SK-N-SH (cell line): Measurements from ENCODE around the gene RAPGEF6. TPM values are rescaled to one million over a fixed set of nuclear protein-coding genes. Genes with fewer than 3 reads are reported as not detected.

Experiments
- CTCF ChIA-PET: fragments of 300-600, 350-600 bp; formaldehyde crosslinking; extraction: SDS; loops from one replicate; lab custom pipeline; 2021; lab: Yijun Ruan, JAX
- POLR2A ChIA-PET: fragments of 350-600 bp; sonication (Branson Sonifier 250); formaldehyde crosslinking; extraction: SDS; loops from one replicate; lab custom pipeline; 2020; ENCODE audit warnings: antibody characterized with exemption, inconsistent platforms; lab: Yijun Ruan, JAX
- DNase-seq: peaks from one replicate; pipeline ENCODE4 v3.0.0; 2012
- H2AFZ ChIP-seq: fragments of 200-600 bp; sonication (generic); 2 replicates; pipeline ENCODE4 v1.8.1; 2016; ENCODE audit warnings: antibody characterized with exemption, mild to moderate bottlenecking, low read depth
- H3F3A ChIP-seq: fragments of 200-600 bp; sonication (generic); replicated peaks from 2 replicates; pipeline ENCODE3; 2016; ENCODE audit warnings: antibody characterized with exemption, mild to moderate bottlenecking; ENCODE audit not compliant: insufficient read depth
- H3K27ac ChIP-seq, 2 experiments: fragments of 200-500 bp in 1 of 2; fragments of 200-600 bp in 1 of 2; sonication (Bioruptor generic) in 1 of 2; sonication (generic), shearing (Covaris generic) in 1 of 2; 2 replicates each; pipeline versions ENCODE4 v1.5.1 to v1.6.1; 2014 to 2016; ENCODE audit warnings: low read depth in 2 of 2, inconsistent platforms in 1 of 2, low read length in 1 of 2, mild to moderate bottlenecking in 1 of 2, mixed read lengths in 1 of 2
- H3K27me3 ChIP-seq: fragments of 200-600 bp; sonication (generic), shearing (Covaris generic); 2 replicates; pipeline ENCODE4 v1.6.1; 2016; ENCODE audit warnings: mixed run types; ENCODE audit not compliant: insufficient read depth
- H3K36me3 ChIP-seq, 2 experiments: fragments of 200-500 bp in 1 of 2; fragments of 200-600 bp in 1 of 2; sonication (Bioruptor generic) in 1 of 2; sonication (generic) in 1 of 2; replicated peaks in 1 of 2; 2 replicates each; pipeline versions ENCODE3 to v1.5.1; 2014 to 2016; ENCODE audit warnings: low read length in 1 of 2, mild to moderate bottlenecking in 1 of 2; ENCODE audit not compliant: insufficient read depth in 2 of 2, control insufficient read depth in 1 of 2
- H3K4me1 ChIP-seq, 2 experiments: fragments of 200-500 bp in 1 of 2; fragments of 200-600 bp in 1 of 2; sonication (Bioruptor generic) in 1 of 2; sonication (generic), shearing (Covaris generic) in 1 of 2; 2 replicates each; pipeline versions ENCODE4 v1.5.1 to v1.6.1; 2014 to 2016; ENCODE audit warnings: low read depth in 1 of 2, low read length in 1 of 2, mixed run types in 1 of 2; ENCODE audit not compliant: insufficient read depth in 2 of 2, control insufficient read depth in 1 of 2
- H3K4me2 ChIP-seq: fragments of 200-600 bp; sonication (generic), shearing (Covaris generic); 2 replicates; pipeline ENCODE4 v1.6.1; 2017; ENCODE audit warnings: mixed run types
- H3K4me3 ChIP-seq, 2 experiments: fragments of 200-500 bp in 1 of 2; fragments of 200-600 bp in 1 of 2; sonication (Bioruptor generic) in 1 of 2; sonication (generic), shearing (Covaris generic) in 1 of 2; 2 replicates each; pipeline versions ENCODE4 v1.5.1 to v1.8.1; 2014 to 2016; ENCODE audit warnings: low read depth in 2 of 2, inconsistent platforms in 1 of 2, low read length in 1 of 2, mild to moderate bottlenecking in 1 of 2, mixed read lengths in 1 of 2, moderate library complexity in 1 of 2
- H3K79me2 ChIP-seq: fragments of 200-600 bp; sonication (generic); 2 replicates; pipeline ENCODE4 v1.8.1; 2017; ENCODE audit warnings: mild to moderate bottlenecking; ENCODE audit not compliant: insufficient read depth
- H3K9ac ChIP-seq: fragments of 200-600 bp; sonication (generic); 2 replicates; pipeline ENCODE4 v1.6.1; 2017; ENCODE audit warnings: mixed run types
- H3K9me2 ChIP-seq: fragments of 200-600 bp; sonication (generic); 2 replicates; pipeline ENCODE4 v1.6.1; 2017; ENCODE audit warnings: mixed run types
- H3K9me3 ChIP-seq: fragments of 200-600 bp; sonication (generic); 2 replicates; pipeline ENCODE4 v1.6.1; 2017; ENCODE audit warnings: mixed run types, mild to moderate bottlenecking, moderate library complexity
- H4K20me1 ChIP-seq: fragments of 200-600 bp; sonication (generic); 2 replicates; pipeline ENCODE4 v1.6.1; 2017; ENCODE audit warnings: mild to moderate bottlenecking, mixed run types; ENCODE audit not compliant: insufficient read depth
- EZH2phosphoT487 ChIP-seq: fragments of 200-600 bp; sonication (generic); IDR thresholded peaks from 2 replicates; pipeline ENCODE4 v1.6.1; 2017; ENCODE audit warnings: low read depth, mixed run types, mild to moderate bottlenecking, antibody characterized with exemption, moderate library complexity, borderline replicate concordance
- FOSL2 ChIP-seq: IDR thresholded peaks from 2 replicates; pipeline ENCODE4 v1.4.0; 2012; ENCODE audit warnings: low read depth, mild to moderate bottlenecking, moderate library complexity, borderline replicate concordance
- FOXJ3 ChIP-seq: sonication (generic); formaldehyde crosslinking; IDR thresholded peaks from 2 replicates; pipeline ENCODE4 v1.5.1; 2020; ENCODE audit warnings: mild to moderate bottlenecking, missing genetic modification reagents
- GABPA ChIP-seq: IDR thresholded peaks from 2 replicates; pipeline ENCODE4 v1.4.0; 2012; ENCODE audit warnings: low read depth, mild to moderate bottlenecking
- GATA2 ChIP-seq: sonication (generic); formaldehyde crosslinking; IDR thresholded peaks from 2 replicates; pipeline ENCODE4 v1.5.0; 2020; ENCODE audit warnings: mild to moderate bottlenecking, missing genetic modification reagents
- JUND ChIP-seq: IDR thresholded peaks from 2 replicates; pipeline ENCODE4 v1.4.0; 2012
- NFIC ChIP-seq: IDR thresholded peaks from 2 replicates; pipeline ENCODE4 v1.4.0; 2012; ENCODE audit warnings: borderline replicate concordance
- NRF1 ChIP-seq: IDR thresholded peaks from 2 replicates; pipeline ENCODE4 v1.6.1; 2012; ENCODE audit warnings: low read depth, mild to moderate bottlenecking, low read length
- POLR2AphosphoS5 ChIP-seq: IDR thresholded peaks from 2 replicates; pipeline ENCODE4 v1.6.1; 2012; ENCODE audit warnings: low read depth, low read length
- RFX5 ChIP-seq: IDR thresholded peaks from 2 replicates; pipeline ENCODE4 v1.6.1; 2012; ENCODE audit warnings: mild to moderate bottlenecking, improper control_type of control experiment, low read length
- RXRA ChIP-seq: IDR thresholded peaks from 2 replicates; pipeline ENCODE4 v1.4.0; 2012; ENCODE audit warnings: low read depth, mild to moderate bottlenecking, borderline replicate concordance
- SIN3A ChIP-seq: IDR thresholded peaks from 2 replicates; pipeline ENCODE4 v1.6.1; 2012; ENCODE audit warnings: low read depth, mild to moderate bottlenecking, low read length, moderate library complexity, borderline replicate concordance
- SMC3 ChIP-seq: IDR thresholded peaks from 2 replicates; pipeline ENCODE4 v1.6.1; 2012; ENCODE audit warnings: low read depth, low read length, improper control_type of control experiment
- TAF1 ChIP-seq: IDR thresholded peaks from 2 replicates; pipeline ENCODE4 v1.6.1; 2012; ENCODE audit warnings: low read depth, mild to moderate bottlenecking, low read length, moderate library complexity, borderline replicate concordance
- TCF12 ChIP-seq: IDR thresholded peaks from 2 replicates; pipeline ENCODE4 v1.4.0; 2012
- WGBS: methylation state at CpG from one replicate; pipeline ENCODE4 v1.1.6; 2017; ENCODE audit warnings: low lambda C conversion rate; 5-methylcytosine and 5-hydroxymethylcytosine counted together
- polyA plus RNA-seq, 3 experiments: library from polyadenylated mRNA; depleted of rRNA; stranded (reverse); fragments of >200 nt; gene quantifications; 2 replicates each; pipeline ENCODE4 v1.2.3, GENCODE V29; 2012
- TF ChIP-seq, protein P1 (sequence below): fragments of 150-350 bp; IDR thresholded peaks from 2 replicates; pipeline ENCODE4 v1.6.1; 2016; ENCODE audit warnings: mild to moderate bottlenecking, low read depth, low read length
- TF ChIP-seq, protein P2 (sequence below): fragments of 150-350 bp; IDR thresholded peaks from 2 replicates; pipeline ENCODE4 v1.6.1; 2017; ENCODE audit warnings: antibody characterized with exemption, low read length, low read depth, borderline replicate concordance

Gene RAPGEF6
- polyA plus RNA-seq, 1 of the 3 experiments (the other 2 are of a cell fraction), result 2.9 TPM

DNA sequence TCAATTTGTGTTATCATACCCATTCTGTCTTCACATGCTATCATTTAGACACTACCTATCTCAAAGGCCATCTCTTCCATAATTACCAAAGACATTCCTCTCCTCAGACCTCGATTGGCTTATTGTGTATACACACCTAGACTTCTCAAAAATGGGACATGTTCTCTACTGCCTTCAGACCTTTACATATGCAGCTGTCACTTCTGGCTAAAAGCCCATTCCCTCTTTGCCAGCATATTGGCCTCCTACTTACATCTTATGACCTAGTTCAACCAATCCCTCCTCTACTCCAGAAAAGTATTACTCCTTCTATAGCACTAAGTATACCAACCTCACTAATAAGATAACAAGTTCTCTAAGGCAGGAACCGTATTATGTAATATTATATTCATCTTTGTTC lies 84.4 kb downstream of the RAPGEF6 start:
- ChIA-PET CTCF (interaction anchor here (1.4 kb wide), 1 partner anchor 39 kb away, joined by 5 read pairs; no protein-coding TSS in a partner anchor), POLR2A (no interaction called here)
- no peaks in the 10 kb centered on the region for H3K27me3 ChIP-seq
- no peak overlapping the region for H2AFZ ChIP-seq
- H3K9ac ChIP-seq, result no peak overlapping the region
- WGBS, result 79% methylated on average over 2 of the region's 2 CpGs
- H3K27ac ChIP-seq, result no peak overlapping the region
- peaks cover 0 to 10% of the 10 kb centered on the region in 2 experiments; a peak in 3 of 4 replicates for H3K4me1 ChIP-seq
- no peak overlapping the region for H3K4me2 ChIP-seq
- no peak for DNase-seq
- H3K36me3 ChIP-seq, result peaks cover 0 to 12% of the 10 kb centered on the region in 2 experiments
- H3F3A ChIP-seq, result peaks cover 26% of the 10 kb centered on the region
- no peaks in the 10 kb centered on the region for H3K9me2 ChIP-seq
- TF ChIP-seq NFIC (no peak), SIN3A (no peak), SMC3 (no peak)
- TF ChIP-seq, protein P1, sequence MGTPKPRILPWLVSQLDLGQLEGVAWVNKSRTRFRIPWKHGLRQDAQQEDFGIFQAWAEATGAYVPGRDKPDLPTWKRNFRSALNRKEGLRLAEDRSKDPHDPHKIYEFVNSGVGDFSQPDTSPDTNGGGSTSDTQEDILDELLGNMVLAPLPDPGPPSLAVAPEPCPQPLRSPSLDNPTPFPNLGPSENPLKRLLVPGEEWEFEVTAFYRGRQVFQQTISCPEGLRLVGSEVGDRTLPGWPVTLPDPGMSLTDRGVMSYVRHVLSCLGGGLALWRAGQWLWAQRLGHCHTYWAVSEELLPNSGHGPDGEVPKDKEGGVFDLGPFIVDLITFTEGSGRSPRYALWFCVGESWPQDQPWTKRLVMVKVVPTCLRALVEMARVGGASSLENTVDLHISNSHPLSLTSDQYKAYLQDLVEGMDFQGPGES, result no peak
- peaks cover 9% of the 10 kb centered on the region; the same call in 1 of the 2 replicates for H3K79me2 ChIP-seq
- H4K20me1 ChIP-seq, result no peaks in the 10 kb centered on the region
- H3K4me3 ChIP-seq, result no peak overlapping the region
- H3K9me3 ChIP-seq, result no peaks in the 10 kb centered on the region

DNA sequence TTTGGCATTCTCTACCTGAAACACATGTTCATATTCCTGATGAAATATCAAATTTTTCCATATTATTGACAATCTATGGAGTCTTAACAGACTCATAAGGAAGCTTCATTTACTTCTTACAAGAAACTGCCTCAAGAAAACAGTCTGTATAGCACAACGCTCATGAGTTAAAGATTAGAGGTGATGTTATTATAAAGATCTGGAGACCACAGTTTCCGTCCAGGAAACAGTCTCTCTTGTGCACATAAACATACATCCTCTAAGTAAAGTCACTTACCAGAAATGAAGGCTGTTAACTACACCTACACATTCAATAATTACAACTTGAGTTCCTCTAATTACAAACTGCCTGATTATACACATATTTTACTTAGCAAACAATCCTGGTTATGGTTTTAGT lies 86.9 kb downstream of the RAPGEF6 start:
- Histone ChIP-seq H3K4me3 (no peak overlapping the region), H2AFZ (no peak overlapping the region), H3K27me3 (no peaks in the 10 kb centered on the region), H3K9me2 (no peaks in the 10 kb centered on the region), H3F3A (peaks cover 31% of the 10 kb centered on the region), H3K36me3 (peaks cover 0 to 12% of the 10 kb centered on the region in 2 experiments), H3K9me3 (no peaks in the 10 kb centered on the region), H3K9ac (no peak overlapping the region), H3K27ac (no peak overlapping the region), H3K79me2 (peaks cover 25% of the 10 kb centered on the region; the same call in 1 of the 2 replicates), H4K20me1 (no peaks in the 10 kb centered on the region), H3K4me1 (peaks cover 0 to 10% of the 10 kb centered on the region in 2 experiments; a peak in 3 of 4 replicates), H3K4me2 (no peak overlapping the region)
- ChIA-PET POLR2A (no interaction called here), CTCF (interaction anchor here (1.2 kb wide), 1 partner anchor 15 kb away, joined by 4 read pairs; no protein-coding TSS in a partner anchor)
- TF ChIP-seq, protein P1, result no peak
- WGBS, result 93% methylated on average over 2 of the region's 2 CpGs
- no peak for DNase-seq

DNA sequence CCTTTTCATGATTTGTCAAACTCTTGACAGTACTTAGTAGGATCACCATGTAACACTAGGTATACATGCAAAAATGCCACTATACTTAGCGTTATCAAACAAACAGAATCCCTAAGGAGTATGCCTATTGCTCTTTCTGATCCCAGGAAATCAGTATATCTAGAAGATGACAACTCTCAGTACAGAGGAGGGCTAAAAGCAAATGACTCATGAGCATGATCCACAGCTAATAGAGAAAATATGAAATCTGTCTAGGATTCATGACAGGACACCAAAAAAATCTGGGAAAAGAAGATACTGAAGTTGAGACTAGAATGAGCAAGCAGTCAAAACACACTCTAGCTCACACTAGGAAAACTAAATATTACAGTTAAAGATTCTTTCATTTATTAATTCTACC lies 89.2 kb downstream of the RAPGEF6 start:
- H3K36me3 ChIP-seq, result peaks cover 0 to 8% of the 10 kb centered on the region in 2 experiments
- no peaks in the 10 kb centered on the region for H3K9me2 ChIP-seq
- ChIA-PET POLR2A (no interaction called here), CTCF (no interaction called here)
- H3F3A ChIP-seq, result peaks cover 36% of the 10 kb centered on the region
- H3K27ac ChIP-seq, result peak overlapping the region in 1 of 2 experiments; percentile 96; a peak in 2 of 4 replicates
- H3K27me3 ChIP-seq, result no peaks in the 10 kb centered on the region
- peaks cover 0 to 20% of the 10 kb centered on the region in 2 experiments; a peak in 3 of 4 replicates for H3K4me1 ChIP-seq
- WGBS, result 15% methylated on average over 1 of the region's 1 CpG
- no peak overlapping the region for H2AFZ ChIP-seq
- no peak overlapping the region for H3K4me3 ChIP-seq
- peak overlapping the region; percentile 61 for H3K4me2 ChIP-seq
- H3K79me2 ChIP-seq, result peaks cover 16% of the 10 kb centered on the region; the same call in 1 of the 2 replicates
- H3K9ac ChIP-seq, result peak overlapping the region; percentile 40; the same call in 1 of the 2 replicates
- no peaks in the 10 kb centered on the region for H4K20me1 ChIP-seq
- DNase-seq, result no peak
- no peaks in the 10 kb centered on the region for H3K9me3 ChIP-seq
- TF ChIP-seq, protein P2, sequence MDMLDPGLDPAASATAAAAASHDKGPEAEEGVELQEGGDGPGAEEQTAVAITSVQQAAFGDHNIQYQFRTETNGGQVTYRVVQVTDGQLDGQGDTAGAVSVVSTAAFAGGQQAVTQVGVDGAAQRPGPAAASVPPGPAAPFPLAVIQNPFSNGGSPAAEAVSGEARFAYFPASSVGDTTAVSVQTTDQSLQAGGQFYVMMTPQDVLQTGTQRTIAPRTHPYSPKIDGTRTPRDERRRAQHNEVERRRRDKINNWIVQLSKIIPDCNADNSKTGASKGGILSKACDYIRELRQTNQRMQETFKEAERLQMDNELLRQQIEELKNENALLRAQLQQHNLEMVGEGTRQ, result no peak
- TF ChIP-seq POLR2AphosphoS5, result peak; percentile 22; the same call in 1 of the 2 replicates
- TF ChIP-seq GABPA, result no peak
- TF ChIP-seq, protein P1, result no peak
- no peak for TF ChIP-seq EZH2phosphoT487
- TF ChIP-seq NFIC, result no peak; the same call in 1 of the 2 replicates
- peak; percentile 92 for TF ChIP-seq FOSL2
- no peak for TF ChIP-seq GATA2
- TF ChIP-seq RFX5, result no peak
- no peak for TF ChIP-seq SIN3A
- peak; percentile 12; the same call in 1 of the 2 replicates for TF ChIP-seq RXRA
- peak; percentile 76 for TF ChIP-seq TCF12
- TF ChIP-seq JUND, result peak; percentile 92
- TF ChIP-seq FOXJ3, result no peak
- TF ChIP-seq NRF1, result no peak
- no peak for TF ChIP-seq TAF1
